ENCODE results near the gene STAT5B. TPM values are rescaled to one million over a fixed set of nuclear protein-coding genes. Genes with fewer than 3 reads are reported as not detected.
A peak's percentile ranks its signal among the peaks of the same experiment; 100 is the strongest.
"Not testable (repeated sequence)": the region's sequence is repeated elsewhere in the genome, so short reads cannot be mapped to it uniquely, and the experiment has no call there.

Gene STAT5B
- total RNA-seq, 1 donor from 2014 or later = 46.8 TPM

DNA sequence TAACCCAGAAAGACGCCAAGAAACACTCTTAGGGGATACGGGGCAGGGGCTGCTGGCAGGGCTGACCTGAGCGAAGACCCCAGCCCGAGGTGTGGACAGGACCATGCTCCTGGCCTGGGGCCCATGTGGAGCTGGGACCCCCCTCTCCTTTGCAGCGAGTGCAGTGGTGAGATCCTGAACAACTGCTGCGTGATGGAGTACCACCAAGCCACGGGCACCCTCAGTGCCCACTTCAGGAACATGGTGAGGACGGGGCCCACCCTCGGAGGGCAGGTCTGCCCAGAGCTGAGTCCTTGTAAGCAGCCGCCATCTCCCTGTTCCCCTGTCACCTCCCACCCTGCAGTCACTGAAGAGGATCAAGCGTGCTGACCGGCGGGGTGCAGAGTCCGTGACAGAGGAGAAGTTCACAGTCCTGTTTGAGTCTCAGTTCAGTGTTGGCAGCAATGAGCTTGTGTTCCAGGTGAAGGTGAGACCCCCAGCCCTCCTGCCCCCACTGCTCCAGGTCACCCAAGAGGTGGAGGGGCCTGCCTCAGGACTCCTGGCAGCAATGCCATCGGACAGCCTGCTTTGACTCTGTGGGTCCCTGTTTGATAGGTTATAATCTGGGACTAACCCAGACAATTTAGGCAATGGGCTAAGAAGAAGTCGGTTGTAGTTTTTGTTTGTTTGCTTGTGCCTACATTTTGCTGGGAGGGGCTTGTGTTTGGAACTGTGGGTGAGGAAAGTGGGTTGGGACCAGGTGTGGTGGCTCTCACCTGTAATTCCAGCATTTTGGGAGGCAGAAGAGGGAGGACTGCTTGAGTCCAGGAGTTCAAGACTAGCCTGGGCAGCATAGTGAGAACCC is 28.2 kb upstream of the STAT5B start:
- no peak overlapping the region for H3K27ac Mint-ChIP-seq
- TF ChIP-seq, protein P1, sequence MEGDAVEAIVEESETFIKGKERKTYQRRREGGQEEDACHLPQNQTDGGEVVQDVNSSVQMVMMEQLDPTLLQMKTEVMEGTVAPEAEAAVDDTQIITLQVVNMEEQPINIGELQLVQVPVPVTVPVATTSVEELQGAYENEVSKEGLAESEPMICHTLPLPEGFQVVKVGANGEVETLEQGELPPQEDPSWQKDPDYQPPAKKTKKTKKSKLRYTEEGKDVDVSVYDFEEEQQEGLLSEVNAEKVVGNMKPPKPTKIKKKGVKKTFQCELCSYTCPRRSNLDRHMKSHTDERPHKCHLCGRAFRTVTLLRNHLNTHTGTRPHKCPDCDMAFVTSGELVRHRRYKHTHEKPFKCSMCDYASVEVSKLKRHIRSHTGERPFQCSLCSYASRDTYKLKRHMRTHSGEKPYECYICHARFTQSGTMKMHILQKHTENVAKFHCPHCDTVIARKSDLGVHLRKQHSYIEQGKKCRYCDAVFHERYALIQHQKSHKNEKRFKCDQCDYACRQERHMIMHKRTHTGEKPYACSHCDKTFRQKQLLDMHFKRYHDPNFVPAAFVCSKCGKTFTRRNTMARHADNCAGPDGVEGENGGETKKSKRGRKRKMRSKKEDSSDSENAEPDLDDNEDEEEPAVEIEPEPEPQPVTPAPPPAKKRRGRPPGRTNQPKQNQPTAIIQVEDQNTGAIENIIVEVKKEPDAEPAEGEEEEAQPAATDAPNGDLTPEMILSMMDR (IDR thresholded peaks at IDR 0.05; ENCODE audit: unreplicated experiment) = no peak
- H3K27me3 Mint-ChIP-seq = peaks cover 28% of the 10 kb centered on the region
- H3K4me3 Mint-ChIP-seq (ENCODE audit: low read depth) = no peak overlapping the region
- no peaks in the 10 kb centered on the region for H3K9me3 Mint-ChIP-seq (ENCODE audit: low read depth)
- peaks cover 1% of the 10 kb centered on the region for H3K4me1 Mint-ChIP-seq (ENCODE audit: low read depth)
- H3K36me3 Mint-ChIP-seq (ENCODE audit: insufficient read depth) = no peaks in the 10 kb centered on the region
- DNase-seq (ENCODE audit: low spot score, unreplicated experiment) = no peak

GRCh38 chr17:42303694-42304093 is 27.5 kb upstream of the STAT5B start:
- Mint-ChIP-seq H3K27ac (peak overlapping the region; percentile 15), H3K4me3 (ENCODE audit: low read depth) (no peak overlapping the region), H3K4me1 (ENCODE audit: low read depth) (peaks cover 1% of the 10 kb centered on the region), H3K9me3 (ENCODE audit: low read depth) (no peaks in the 10 kb centered on the region), H3K27me3 (peaks cover 24% of the 10 kb centered on the region), H3K36me3 (ENCODE audit: insufficient read depth) (no peaks in the 10 kb centered on the region)
- no peak for DNase-seq (ENCODE audit: low spot score, unreplicated experiment)
- TF ChIP-seq, protein P1 (IDR thresholded peaks at IDR 0.05; ENCODE audit: unreplicated experiment) = no peak

- H3K4me3 Mint-ChIP-seq (ENCODE audit: low read depth) = no peak overlapping the region
- peaks cover 1% of the 10 kb centered on the region for H3K4me1 Mint-ChIP-seq (ENCODE audit: low read depth)
- DNase-seq (ENCODE audit: low spot score, unreplicated experiment) = no peak
- H3K27ac Mint-ChIP-seq = no peak overlapping the region
- H3K36me3 Mint-ChIP-seq (ENCODE audit: insufficient read depth) = no peaks in the 10 kb centered on the region
- TF ChIP-seq, protein P1 (IDR thresholded peaks at IDR 0.05; ENCODE audit: unreplicated experiment) = no peak
- peaks cover 16% of the 10 kb centered on the region for H3K27me3 Mint-ChIP-seq
- no peaks in the 10 kb centered on the region for H3K9me3 Mint-ChIP-seq (ENCODE audit: low read depth)
Observed at GRCh38 chr17:42301022-42301421, 24.8 kb upstream of the STAT5B start.

DNA sequence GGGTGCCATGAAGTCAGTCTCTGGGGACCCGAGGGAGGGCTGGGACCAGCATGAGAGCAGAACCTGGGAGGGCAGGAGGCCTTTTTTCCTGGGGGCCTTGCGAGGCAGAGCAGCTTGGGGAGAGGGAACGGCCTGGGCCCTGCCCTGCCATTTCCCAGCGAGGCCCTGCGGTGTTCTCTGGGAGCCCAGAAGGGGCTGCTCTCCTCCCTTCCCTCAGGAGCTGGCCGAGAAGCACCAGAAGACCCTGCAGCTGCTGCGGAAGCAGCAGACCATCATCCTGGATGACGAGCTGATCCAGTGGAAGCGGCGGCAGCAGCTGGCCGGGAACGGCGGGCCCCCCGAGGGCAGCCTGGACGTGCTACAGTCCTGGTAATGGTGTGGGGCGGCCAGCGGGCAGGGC is 23.7 kb upstream of the STAT5B start:
- peaks cover 21% of the 10 kb centered on the region for H3K27me3 Mint-ChIP-seq
- DNase-seq (ENCODE audit: low spot score, unreplicated experiment); H3K27ac Mint-ChIP-seq; H3K36me3 Mint-ChIP-seq (ENCODE audit: insufficient read depth); H3K4me3 Mint-ChIP-seq (ENCODE audit: low read depth); H3K4me1 Mint-ChIP-seq (ENCODE audit: low read depth); H3K9me3 Mint-ChIP-seq (ENCODE audit: low read depth): not testable (repeated sequence)

GRCh38 chr17:42299361-42299760 is 23.2 kb upstream of the STAT5B start:
- not testable (repeated sequence) for H3K36me3 Mint-ChIP-seq (ENCODE audit: insufficient read depth); DNase-seq (ENCODE audit: low spot score, unreplicated experiment); H3K9me3 Mint-ChIP-seq (ENCODE audit: low read depth); H3K4me3 Mint-ChIP-seq (ENCODE audit: low read depth); H3K4me1 Mint-ChIP-seq (ENCODE audit: low read depth); H3K27ac Mint-ChIP-seq
- peaks cover 23% of the 10 kb centered on the region for H3K27me3 Mint-ChIP-seq

GRCh38 chr17:42297775-42298174 is 21.6 kb upstream of the STAT5B start:
- H3K4me3 Mint-ChIP-seq (ENCODE audit: low read depth) = not testable (repeated sequence)

GRCh38 chr17:42296012-42296411 is 19.8 kb upstream of the STAT5B start:
- Mint-ChIP-seq H3K36me3 (ENCODE audit: insufficient read depth) (no peaks in the 10 kb centered on the region), H3K4me1 (ENCODE audit: low read depth) (no peaks in the 10 kb centered on the region), H3K27me3 (peaks cover 21% of the 10 kb centered on the region), H3K9me3 (ENCODE audit: low read depth) (no peaks in the 10 kb centered on the region), H3K27ac (no peak overlapping the region), H3K4me3 (ENCODE audit: low read depth) (no peak overlapping the region)
- no peak for DNase-seq (ENCODE audit: low spot score, unreplicated experiment)
- TF ChIP-seq, protein P1 (IDR thresholded peaks at IDR 0.05; ENCODE audit: unreplicated experiment) = no peak

More at GRCh38 chr17:42297775-42298174, 21.6 kb upstream of the STAT5B start:
- H3K27me3 Mint-ChIP-seq = peaks cover 21% of the 10 kb centered on the region
- not testable (repeated sequence) for H3K9me3 Mint-ChIP-seq (ENCODE audit: low read depth); H3K4me1 Mint-ChIP-seq (ENCODE audit: low read depth); H3K27ac Mint-ChIP-seq; DNase-seq (ENCODE audit: low spot score, unreplicated experiment); H3K36me3 Mint-ChIP-seq (ENCODE audit: insufficient read depth)

Measured in progenitor cell of endocrine pancreas (in vitro differentiated cells).